Measurements from ENCODE around the gene HS1BP3.

Gene HS1BP3

DNA sequence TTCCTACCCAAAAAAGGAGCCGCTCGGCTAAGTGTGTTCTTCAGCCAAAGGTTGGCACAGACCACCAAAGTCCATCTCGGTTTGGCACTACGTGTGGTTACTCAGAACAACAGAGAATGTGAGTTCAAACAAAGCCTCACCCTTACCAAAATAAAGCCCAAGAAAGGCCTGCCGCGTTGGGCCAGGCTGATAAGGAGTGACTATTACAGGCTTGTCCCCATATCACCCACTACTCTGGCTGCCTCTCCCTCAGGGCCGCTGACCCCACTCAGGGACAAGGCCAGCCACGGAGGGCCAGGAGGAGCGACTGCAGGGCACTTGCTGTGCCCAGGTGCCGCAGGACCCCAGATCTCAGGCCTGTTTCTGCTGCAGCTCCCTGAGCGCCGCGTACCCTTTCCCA, 13.8 kb downstream of the HS1BP3 start:
- ChIA-PET POLR2A (no interaction called here), CTCF (interaction anchor here (1.3 to 17.0 kb wide), 10 partner anchors 11 to 259 kb away, joined by 4 to 394 read pairs (median 12); partner anchors contain the start of genes HS1BP3 and RHOB)
- H3K4me3 ChIP-seq (ENCODE audit: low read depth, low read length): no peak overlapping the region
- TF ChIP-seq, protein P1, sequence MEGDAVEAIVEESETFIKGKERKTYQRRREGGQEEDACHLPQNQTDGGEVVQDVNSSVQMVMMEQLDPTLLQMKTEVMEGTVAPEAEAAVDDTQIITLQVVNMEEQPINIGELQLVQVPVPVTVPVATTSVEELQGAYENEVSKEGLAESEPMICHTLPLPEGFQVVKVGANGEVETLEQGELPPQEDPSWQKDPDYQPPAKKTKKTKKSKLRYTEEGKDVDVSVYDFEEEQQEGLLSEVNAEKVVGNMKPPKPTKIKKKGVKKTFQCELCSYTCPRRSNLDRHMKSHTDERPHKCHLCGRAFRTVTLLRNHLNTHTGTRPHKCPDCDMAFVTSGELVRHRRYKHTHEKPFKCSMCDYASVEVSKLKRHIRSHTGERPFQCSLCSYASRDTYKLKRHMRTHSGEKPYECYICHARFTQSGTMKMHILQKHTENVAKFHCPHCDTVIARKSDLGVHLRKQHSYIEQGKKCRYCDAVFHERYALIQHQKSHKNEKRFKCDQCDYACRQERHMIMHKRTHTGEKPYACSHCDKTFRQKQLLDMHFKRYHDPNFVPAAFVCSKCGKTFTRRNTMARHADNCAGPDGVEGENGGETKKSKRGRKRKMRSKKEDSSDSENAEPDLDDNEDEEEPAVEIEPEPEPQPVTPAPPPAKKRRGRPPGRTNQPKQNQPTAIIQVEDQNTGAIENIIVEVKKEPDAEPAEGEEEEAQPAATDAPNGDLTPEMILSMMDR (IDR thresholded peaks at IDR 0.05; ENCODE audit: insufficient read depth, low read length, missing control alignments): no peak
- no peak for DNase-seq (ENCODE audit: low read depth, low spot score)

DNA sequence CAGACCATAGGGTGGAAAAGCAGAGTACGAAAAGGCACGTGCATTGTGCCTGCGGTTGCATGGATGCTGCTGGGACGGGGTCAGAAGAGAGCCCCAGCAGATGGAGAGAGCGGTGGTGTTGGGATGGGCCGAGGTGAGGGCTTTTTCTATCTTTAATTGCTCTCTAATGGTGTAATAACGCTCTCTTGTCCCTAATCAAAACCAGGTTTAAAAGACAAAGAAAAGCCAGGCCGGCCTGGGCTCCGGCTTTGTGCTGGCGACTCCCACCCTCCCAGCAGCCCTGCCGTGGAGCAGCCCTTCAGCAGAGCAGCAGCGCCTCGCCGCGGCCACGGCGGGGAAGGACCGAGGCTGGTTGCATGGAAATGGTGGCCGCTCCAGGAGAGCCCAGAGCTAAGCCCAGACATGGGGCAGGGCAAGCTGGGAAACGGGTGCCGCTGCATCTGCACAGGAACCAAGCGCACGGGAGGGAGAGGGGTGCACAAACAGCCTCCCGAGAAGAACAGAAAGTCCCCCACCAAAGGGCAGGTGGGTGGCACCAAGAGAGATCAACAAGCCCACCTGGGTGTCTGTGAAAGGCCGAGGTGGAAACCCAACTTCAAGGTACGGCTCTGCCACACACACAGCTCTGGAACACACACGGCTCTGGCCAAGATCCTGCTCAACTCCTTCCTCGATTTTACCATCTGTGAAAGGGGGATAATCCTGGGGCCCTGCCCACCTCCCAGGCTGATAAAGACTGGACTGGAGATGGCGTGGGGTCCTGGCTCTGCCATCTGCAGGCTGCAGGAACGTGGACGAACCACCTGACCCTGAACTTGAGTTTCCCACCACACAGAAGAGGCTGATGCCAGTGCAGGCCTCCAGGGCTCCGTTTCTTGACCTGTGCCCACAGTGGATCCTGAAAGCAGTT, 15.0 kb downstream of the HS1BP3 start:
- POLR2A ChIA-PET: interaction anchor here (0.6 to 8.0 kb wide), 3 partner anchors 67 to 188 kb away, joined by 3 to 107 read pairs (median 4); partner anchors contain the start of gene RHOB
- CTCF ChIA-PET: interaction anchor here (0.6 to 17.0 kb wide), 33 partner anchors 7 to 289 kb away, joined by 3 to 394 read pairs (median 7); partner anchors contain the start of genes HS1BP3 and RHOB
- H3K4me3 ChIP-seq (ENCODE audit: low read depth, low read length): no peak overlapping the region; the same call in 1 of the 2 replicates
- DNase-seq (ENCODE audit: low read depth, low spot score): no peak
- TF ChIP-seq, protein P1 (IDR thresholded peaks at IDR 0.05; ENCODE audit: insufficient read depth, low read length, missing control alignments): peak; percentile 99

DNA sequence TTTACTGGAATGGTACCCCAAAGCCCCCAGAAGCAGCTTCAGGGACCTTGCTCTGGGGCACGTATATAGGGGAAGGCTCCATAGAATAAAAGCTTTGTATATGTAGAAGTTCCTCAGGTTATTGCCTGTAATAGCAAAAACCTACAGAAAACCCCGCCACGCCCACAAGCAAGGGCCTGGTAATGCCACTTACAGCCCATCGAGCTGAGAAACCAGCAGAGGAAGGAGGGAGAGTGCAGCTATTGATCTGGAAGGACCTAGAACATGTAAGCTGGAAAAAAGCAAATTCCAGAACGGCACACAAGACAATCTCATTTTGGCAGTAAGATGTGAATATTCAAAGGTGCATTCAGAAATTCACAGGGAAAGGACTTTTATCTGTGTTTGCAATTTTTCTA, 15.8 kb downstream of the HS1BP3 start:
- POLR2A ChIA-PET: interaction anchor here (1.7 to 8.0 kb wide), 2 partner anchors 187 to 191 kb away, joined by 5 to 107 read pairs; partner anchors contain the start of gene RHOB

DNA sequence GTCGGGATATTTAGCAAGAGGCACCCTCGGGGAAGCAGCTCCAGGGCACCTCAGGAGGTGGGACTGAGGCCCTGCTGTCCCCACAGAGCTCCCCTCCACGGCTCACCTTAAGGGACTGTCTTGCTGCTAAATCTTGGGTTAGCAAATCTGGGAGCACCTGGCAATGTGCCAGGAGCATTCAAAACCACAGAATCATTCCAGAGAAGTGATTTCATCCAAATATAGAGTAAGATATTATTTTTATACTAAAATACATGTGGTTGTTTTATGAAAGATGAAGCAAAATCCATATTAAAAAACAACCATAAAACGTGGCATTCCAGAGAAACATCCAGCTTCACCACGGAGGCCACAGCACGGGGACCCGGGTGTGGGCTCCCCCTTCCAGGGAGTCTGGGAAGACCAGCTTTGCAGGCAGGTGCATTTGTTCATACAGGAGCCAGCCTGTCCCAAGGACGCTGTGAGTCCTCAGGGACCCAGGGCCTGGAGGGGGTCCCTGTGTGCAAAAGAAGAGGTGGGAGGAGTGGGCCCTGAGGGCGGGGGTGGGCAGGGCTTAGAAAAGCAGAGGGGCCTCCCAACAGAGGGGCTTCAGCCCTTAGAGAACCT, 16.3 kb downstream of the HS1BP3 start:
- POLR2A ChIA-PET: interaction anchor here (1.7 to 8.0 kb wide), 2 partner anchors 187 to 191 kb away, joined by 5 to 107 read pairs; partner anchors contain the start of gene RHOB
- TF ChIP-seq, protein P1 (IDR thresholded peaks at IDR 0.05; ENCODE audit: insufficient read depth, low read length, missing control alignments): no peak
- no peak overlapping the region for H3K4me3 ChIP-seq (ENCODE audit: low read depth, low read length)
- CTCF ChIA-PET: interaction anchor here (0.5 to 17.0 kb wide), 40 partner anchors 8 to 498 kb away, joined by 3 to 394 read pairs (median 6); partner anchors contain the start of genes HS1BP3 and RHOB
- DNase-seq (ENCODE audit: low read depth, low spot score): no peak

More for the DNA sequence above, 15.8 kb downstream of the HS1BP3 start:
- TF ChIP-seq, protein P1 (IDR thresholded peaks at IDR 0.05; ENCODE audit: insufficient read depth, low read length, missing control alignments): no peak
- DNase-seq (ENCODE audit: low read depth, low spot score): no peak
- no peak overlapping the region for H3K4me3 ChIP-seq (ENCODE audit: low read depth, low read length)
- CTCF ChIA-PET: interaction anchor here (0.5 to 17.0 kb wide), 40 partner anchors 8 to 498 kb away, joined by 3 to 394 read pairs (median 6); partner anchors contain the start of genes HS1BP3 and RHOB

DNA sequence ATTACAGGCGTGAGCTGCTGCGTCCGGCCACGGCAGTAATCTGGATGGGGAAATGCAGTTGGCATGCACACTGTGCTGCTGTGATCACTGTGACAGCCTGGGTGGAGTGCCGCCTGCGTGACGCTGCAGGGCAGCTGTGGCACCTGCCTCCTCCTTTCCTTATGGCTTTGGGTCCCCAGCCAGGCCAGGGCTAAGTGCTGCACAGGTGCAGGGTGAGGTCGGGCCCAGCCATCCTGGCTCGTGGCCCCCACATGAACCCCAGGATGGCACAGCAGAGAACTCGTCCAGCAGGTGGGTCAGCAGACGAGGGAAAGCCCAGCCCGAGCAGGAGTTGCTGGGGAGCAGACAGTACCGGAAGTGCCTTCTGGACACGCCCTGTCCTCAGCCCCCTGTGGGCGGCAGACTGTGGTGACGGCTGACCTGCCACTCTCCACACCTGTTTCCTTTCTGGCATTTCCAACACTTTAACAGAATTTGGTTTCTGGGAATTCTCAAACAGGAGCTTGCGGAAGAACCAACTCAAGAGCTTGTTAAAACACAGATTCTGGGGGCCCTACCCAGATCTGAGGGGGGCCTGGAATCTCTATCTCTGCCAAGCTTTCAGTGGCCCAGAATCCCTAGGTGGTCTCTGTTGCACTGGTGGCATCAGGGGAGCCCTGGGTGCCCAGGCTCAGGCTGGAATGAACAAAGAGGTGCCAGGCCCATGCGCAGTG, 16.9 kb downstream of the HS1BP3 start:
- ChIA-PET POLR2A (interaction anchor here (1.7 to 8.0 kb wide), 2 partner anchors 186 to 190 kb away, joined by 5 to 107 read pairs; partner anchors contain the start of gene RHOB), CTCF (interaction anchor here (0.8 to 17.0 kb wide), 34 partner anchors 8 to 343 kb away, joined by 3 to 394 read pairs (median 6); partner anchors contain the start of genes HS1BP3 and RHOB)
- TF ChIP-seq, protein P1 (IDR thresholded peaks at IDR 0.05; ENCODE audit: insufficient read depth, low read length, missing control alignments): no peak
- no peak overlapping the region for H3K4me3 ChIP-seq (ENCODE audit: low read depth, low read length)
- DNase-seq (ENCODE audit: low read depth, low spot score): no peak
